HuH-7.5 (cell line): ENCODE data around the gene ESRP2.
A peak's percentile ranks its signal among the peaks of the same experiment; 100 is the strongest.

Experiments used
- DNase-seq: peaks from one replicate; pipeline ENCODE4 v3.0.0; 2011; ENCODE audit warnings: low spot score

Gene ESRP2

DNA sequence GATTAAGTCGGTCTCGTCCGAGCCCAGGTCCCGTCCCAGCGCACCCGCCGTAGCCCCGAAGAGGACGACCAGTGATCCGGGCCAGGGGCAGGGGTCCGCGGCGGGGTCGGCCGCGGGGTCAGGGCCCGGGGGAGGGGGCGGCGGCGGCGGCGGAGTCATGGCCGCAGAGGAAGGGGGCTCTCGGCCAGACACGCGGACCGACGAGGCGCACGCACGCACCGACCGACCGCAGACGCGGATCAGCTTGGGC lies at the start of gene ESRP2:
ESRP2 (minus strand) TSS at position 241 of the 250 bp plus-strand sequence; CDS start at position 159, 82 bp downstream.
- DNase-seq = no peak

- DNase-seq = no peak
Observed at GRCh38 chr16:68285683-68286082, 49.8 kb upstream of the ESRP2 start.

DNA sequence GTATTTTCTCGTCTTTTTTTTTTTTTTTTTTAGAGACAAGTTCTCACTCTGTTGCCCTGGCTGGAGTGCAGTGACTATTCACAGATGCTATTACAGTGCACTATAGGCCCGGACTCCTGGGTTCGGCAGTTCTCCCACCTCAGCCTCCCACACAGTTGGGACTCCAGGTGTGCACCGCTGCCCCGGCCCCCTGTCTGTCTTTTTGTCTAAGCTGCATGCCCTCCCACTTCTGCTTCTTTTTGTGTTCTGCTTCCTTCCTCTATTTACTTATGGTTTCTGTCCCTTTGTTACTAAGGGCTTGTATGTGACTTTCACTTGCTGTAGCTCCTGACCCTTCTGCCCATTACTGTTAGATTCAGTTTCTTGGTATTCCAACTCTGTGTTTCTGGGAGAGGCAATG lies 48.9 kb upstream of the ESRP2 start:
- DNase-seq = no peak

- DNase-seq = no peak
Observed at GRCh38 chr16:68283801-68284598, 48.1 kb upstream of the ESRP2 start.

- DNase-seq = no peak
Observed at GRCh38 chr16:68283346-68283745, 47.4 kb upstream of the ESRP2 start.

DNA sequence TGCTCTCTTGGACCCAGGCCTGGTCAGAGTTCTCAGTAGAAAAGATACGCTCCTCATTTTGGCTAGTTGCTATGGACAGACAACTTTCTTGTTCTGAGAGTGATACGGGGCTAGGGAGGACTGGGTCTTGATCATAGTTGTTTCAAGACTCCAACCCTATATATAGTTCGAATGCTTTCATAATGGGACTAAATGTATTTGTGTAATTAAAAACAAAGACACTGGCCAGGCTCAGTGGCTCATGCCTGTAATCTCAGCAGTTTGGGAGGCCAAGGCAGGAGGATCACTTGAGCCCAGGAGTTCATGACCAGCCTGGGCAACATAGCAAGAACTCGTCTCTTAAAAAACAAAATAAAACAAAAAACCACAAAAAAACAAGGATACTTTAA lies 46.1 kb upstream of the ESRP2 start:
- DNase-seq = no peak

DNA sequence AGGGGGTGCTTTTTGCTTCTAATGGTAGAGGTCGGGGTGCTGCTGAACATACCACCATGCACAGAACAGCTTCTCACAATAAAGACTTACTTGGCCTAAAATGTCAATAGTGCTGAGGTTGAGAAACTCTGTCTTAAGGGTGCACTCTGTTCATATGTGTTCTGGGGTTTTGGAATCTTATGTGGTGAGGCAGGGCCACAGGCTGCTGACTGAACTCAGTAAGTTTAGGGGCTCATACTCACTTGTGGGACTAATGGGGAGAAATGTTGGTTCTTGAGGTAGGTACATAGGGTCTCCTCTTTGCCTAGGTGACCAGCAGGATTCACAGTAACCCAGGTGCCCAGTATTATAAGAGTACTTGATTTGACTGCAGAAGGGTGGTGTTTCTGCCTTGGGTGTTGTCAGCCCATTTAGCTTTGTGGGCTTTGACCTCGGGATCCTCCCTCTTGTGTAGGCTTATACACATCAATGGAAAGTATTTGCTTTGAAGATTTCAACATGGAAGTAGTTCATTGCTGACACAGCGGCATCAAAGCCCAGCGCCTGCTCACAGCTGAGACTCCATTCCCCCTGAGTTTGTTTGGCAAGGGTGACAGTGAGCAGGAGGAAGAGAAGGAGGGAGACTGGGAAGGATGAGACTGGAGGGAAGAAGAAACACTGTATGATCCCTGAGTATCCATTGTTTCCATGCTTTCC lies 45.6 kb upstream of the ESRP2 start:
- no peak for DNase-seq

DNA sequence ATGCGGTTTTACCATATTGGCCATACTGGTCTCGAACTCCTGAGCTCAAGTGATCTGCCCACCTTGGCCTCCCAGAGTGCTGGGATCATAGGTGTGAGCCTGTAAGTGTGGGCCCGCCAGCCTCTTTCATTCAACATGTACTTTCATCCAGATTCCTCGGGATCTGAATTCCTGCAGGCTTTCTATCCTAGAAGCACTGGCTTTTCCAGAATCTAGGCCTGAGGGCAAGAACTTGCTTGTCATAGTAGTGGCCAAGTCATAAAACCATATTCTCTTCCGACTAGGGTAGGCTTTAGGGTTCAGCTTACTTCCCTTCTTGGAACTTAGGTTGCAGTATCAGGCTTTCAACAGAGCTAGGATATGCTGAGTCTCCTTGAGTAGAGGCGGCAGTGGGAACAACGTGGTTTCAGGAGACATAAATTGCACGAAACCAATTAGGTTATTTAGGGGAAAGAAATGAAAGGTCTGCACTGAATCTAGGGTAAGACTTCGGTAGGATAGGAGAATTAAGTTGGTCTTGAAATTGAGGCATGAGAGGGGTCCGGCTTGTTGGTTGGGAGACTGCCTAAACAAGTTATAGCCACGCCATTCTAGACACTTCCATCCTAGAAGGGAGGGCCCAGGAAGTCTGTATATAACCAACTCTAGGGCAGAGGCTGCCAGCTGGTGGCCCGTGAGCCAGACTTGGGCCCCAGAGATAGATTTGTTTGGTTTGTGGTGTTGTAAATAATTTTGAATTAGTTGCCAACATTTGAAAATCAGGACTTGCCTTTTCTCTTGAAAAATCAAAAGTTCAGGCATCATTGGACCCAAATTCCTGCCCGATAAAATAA lies 44.0 kb upstream of the ESRP2 start:
- no peak for DNase-seq

GRCh38 chr16:68276223-68276622 lies 40.3 kb upstream of the ESRP2 start:
- DNase-seq = no peak

DNA sequence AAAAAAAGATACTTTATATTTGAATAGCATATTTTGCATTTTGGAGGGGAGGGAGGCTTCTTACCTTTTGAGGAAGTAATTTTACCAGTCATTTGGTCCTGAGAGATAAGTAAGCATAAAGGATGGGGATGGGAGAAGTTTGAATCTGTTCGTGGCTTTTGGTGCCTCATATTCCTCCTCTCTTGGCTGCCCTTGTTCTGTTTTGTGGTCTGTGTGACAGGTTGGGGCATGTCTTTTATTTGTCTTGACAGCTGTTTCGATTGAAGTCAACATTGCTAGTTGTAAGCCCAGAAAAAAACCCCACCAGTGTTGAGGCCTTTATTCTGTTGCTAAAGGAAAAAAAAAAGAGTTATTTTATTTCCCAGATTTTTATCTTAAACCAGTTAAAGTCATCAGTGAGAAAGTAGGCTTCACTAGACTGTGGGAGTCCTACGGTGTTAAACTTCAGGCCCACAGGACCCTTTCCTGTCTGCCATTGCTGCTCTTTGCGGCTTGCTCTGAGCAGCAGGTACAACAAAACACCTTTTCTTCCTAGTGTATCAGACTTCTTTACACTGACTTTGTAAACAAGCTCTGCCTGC lies 39.8 kb upstream of the ESRP2 start:
- DNase-seq = no peak

GRCh38 chr16:68274441-68274840 lies 38.5 kb upstream of the ESRP2 start:
- DNase-seq = no peak

- no peak for DNase-seq
Observed at GRCh38 chr16:68273896-68274295, 38.0 kb upstream of the ESRP2 start.

DNA sequence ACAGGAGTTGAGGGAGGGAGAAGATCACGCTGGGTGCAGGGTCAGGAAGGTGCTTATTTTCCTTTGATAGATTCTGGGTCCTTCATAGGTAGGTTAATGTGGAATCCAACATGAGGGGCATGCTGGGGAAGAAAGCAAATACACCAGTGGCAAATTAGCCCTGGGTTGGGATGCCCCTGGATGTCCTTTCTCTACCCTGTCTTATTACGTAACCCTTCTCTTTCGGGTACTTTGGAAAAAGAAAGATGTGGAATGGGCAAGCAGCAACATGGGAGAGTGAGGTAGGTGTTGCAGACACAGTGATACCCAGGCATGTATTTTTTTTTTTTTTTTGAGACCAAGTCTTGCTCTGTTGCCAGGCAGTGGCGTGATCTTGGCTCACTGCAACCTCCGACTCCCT lies 37.5 kb upstream of the ESRP2 start:
- DNase-seq = no peak

DNA sequence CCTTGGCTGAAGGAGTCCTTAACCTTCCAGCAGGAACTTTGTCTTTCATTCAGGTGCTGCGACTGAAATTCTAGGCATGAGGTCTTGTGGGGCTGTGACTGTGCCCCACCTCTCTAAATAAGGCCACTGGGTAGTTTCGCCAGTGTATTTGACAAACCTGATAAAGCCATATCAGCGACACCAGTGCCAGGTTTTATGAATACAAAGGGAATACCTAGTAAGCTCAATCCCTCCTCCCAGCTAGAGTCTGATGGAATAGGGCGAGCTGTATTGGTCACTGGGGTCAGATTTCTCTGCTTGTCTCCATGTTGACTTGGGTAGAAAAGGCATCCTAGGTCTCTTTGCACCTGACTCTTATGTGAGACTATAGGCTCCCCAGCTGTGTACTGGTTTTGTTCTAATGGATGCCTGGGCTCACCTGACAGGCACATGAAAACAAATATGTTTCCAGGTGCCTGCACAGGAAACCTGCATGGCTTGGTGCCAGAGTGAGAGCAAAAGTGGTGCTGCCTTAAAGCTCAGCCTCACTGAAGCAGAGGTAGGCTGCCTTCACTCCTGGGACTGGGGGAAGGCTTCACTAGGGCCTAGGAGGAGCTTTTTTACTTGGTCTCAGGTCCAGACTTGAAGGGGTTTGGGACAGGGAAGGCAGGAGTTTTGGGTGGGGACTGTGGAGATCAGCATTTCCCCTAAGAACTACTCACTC lies 36.7 kb upstream of the ESRP2 start:
- DNase-seq = no peak

DNA sequence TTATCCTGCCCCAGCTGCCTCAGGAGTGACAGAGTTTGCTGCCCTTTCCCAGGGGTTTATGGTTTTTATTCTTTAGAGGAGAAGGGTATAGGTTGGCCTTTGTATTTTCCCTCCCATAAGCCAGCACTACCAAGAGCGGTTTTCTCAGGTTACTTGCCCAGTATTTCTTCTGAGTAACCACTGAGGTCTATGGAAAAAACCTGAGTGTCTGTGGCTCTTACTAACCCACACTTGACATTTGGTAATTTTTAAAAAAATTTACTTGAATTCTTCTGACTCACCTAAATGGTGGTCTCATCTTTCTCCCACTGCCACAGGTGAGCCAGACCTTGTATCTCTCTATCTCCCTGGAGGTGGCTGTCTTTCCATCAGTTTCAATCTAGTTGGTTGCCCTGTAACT lies 34.4 kb upstream of the ESRP2 start:
- no peak for DNase-seq

GRCh38 chr16:68269793-68270192 lies 33.9 kb upstream of the ESRP2 start:
- no peak for DNase-seq

DNA sequence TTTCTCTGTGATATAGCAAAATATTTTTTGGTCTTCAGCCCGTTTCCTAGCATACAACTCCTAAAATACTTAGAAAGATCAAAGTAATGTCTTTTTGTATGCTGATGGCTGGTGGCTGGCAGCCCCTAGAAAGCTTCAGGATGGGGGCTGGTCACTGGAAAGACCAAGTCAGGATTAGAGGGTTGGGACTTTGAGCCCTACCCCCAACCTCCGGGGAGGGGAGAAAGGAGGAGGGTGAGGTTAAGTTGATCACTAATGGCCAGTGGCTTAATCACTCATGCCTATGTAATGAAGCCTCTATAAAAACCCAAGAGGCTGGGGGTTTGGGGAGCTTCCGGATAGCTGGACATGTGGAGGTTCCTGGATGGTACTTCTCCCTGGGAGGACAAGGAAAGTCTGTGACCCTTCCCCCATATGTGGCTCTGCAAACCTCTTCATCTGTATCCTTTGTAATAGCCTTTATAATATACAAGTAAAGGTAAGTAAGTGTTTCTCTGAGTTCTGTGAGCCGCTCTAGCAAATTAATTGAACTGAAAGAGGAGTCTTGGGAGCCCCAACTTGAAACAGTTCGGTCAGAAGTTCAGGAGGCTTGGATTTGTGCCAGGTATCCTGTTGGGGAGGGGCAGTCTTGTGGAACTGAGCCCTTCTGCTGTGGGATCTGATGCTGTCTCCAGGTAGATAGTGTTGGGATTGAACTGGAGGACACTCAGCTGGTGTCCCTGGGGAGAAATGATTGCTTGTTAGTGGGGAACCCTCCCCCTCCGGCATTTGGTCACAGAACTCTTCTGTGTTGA lies 31.9 kb upstream of the ESRP2 start:
- DNase-seq = no peak

DNA sequence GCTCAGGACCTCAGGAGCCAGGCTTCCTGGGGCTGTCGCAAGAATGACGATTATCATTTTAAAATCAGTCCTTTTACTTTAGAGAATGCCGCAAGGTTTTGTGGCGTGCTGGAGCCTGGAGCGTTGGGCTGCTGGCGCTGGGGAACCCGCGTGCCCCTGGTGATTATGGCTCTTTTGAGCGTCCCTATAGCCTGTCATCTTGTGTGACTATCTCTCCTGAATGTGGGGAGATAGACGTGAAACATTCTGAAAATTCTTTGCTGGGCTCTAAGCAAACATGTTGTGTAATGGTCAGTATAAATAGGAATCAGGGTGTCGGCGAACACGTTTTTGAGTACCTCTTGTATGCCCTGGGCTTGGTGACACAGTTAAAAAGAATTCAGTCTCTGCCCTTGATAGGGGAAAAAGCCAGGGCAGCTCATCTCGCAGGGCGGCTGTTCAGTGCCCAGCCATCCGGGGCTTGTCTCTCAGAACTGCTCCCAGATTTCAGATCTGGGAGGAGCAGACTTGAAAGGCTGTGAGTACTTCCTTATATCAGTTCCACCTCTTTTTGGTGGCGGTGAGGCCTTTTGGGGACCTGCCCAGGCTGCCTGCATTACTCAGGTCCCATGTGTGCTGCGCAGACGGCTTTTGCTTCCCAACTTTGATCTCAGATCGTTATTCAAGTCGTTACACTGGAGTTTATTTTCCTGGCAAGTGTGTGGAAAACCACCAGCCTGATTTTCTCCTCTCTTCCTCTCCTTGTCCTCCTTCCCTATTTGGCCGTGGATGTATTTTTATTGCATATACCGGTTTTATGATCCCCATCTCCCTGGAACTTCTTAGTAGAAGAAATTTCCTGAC lies 29.4 kb upstream of the ESRP2 start:
- peak; percentile 76 for DNase-seq

DNA sequence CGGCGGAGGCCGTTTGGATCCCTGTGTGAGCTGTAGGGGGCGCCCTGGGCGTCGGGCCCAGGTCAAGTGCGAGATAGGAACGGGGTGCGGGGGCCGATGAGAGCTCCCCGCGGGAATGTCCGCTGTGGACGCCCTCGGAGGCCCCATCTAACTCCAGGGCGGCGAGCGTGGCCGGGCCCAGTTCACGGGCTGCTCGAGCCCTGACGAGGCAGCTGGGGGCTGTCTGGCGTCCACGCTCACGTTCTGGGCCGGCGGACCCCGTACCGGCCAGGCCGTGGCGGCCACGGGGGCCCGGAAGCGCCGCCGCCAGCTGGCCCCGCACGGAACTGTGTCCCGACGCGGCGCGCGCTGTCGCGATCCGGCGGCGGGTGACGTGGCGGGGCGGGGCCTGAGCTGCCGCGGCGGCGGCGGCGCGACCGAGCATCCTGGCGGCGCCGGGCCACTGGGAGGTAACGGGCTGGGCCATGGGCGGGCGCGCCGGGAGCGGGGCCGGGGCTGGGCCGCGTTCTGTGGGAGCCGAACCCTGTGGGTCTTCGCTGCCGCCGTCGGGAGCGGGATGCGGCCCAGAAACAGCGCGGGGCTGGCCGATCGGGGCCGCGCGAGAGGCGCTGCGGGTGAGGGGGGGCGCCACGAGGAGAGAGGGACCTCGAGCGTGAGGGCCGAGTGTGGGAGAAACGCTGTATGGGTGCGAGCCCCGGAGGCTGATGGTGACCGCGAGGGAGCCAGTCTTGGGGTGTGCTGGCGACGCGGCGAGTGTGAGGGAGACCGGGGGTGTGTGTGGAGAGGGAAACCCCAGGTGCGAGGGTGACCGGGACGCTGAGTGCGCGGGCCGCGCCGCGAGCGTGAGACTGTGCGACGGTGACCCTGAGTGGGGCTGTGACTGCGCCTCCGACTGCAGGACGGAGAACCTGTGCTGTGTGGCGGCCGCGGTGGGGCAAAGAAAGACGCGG lies 28.5 kb upstream of the ESRP2 start, which contains the start of gene SLC7A6:
SLC7A6 (plus strand) TSS at position 399 of the 950 bp plus-strand sequence. CDS start 10,201 bp downstream, outside the sequence.
- DNase-seq = peak; percentile 93
